Activated naive CD8-positive, alpha-beta T cell treated with anti-CD3 and anti-CD28 coated beads, Interleukin-2, amount 50 U/mL, for 16 hours (primary cell): ENCODE measurements around the gene HP1BP3.

Source experiments
- DNase-seq: peaks from one replicate; pipeline ENCODE4 v3.0.0-alpha.2; 2020; ENCODE audit warnings: low read depth, low spot score

Gene HP1BP3

GRCh38 chr1:20712215-20712577 lies 74.9 kb downstream of the HP1BP3 start:
- no peak for DNase-seq

DNA sequence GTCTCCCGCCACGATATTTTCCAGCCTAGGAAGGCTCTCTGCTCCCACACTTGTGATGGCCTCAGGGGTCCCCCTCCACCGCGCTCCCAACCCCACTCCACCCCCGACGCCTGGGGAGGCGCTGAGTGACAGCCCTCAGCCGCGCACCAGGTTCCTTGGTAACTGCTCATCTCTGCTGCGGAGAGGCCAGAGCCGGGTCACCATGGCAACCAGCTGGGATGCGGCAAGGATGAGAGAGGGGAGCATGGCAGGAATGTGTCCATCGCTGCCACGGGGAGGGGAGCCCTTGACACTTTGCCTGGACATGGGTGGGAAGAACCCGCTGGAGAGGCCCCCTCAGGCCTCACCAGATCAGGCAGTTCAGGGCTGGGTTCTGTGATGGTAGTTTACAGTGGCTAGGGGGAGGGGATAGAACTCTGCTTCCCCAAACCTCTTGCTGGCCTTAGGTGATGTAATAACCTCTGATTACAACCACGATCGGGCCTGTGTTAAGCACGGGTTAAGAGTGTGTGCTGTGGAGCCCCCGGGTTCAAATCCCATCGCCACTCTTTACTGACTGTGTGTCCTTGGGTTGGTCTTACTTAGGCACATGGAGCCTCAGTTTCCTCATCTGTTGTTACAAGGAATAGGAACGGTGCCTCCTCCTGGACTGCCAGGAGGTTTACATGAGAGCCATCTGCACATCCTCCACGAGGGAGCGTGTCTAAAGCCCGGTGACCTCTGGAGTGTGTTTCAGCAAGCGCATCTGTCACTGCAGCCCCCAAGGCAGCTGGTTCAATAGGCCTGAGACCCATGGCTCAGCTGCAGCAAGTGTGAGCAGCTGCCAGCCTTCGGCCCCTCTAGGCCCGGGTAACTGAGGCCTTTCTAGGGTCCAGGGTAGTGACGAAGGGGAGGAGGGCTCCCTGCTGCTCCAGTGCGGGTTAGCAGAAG lies 75.6 kb downstream of the HP1BP3 start:
- no peak for DNase-seq

- no peak for DNase-seq
Measured at GRCh38 chr1:20710469-20711284, 76.4 kb downstream of the HP1BP3 start.

DNA sequence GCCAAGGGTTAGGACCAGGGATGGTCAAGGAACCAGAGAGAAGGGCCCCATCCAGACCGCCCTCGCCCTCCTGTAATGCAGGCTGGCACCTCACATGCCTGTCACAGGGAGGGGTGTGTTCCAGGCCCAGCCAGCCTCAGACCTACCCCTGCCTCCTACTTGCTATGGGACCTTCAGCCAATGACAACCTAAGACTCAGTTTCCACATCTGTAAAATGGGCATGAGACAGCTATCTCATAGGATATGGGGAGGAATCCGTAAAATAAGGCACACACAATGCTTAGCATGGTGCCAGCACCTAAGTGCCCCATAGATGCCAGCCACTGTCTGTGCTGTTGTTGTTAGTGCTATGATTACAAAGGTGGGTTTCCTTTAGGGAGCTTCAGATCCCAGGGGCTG lies 77.2 kb downstream of the HP1BP3 start:
- DNase-seq, result no peak

DNA sequence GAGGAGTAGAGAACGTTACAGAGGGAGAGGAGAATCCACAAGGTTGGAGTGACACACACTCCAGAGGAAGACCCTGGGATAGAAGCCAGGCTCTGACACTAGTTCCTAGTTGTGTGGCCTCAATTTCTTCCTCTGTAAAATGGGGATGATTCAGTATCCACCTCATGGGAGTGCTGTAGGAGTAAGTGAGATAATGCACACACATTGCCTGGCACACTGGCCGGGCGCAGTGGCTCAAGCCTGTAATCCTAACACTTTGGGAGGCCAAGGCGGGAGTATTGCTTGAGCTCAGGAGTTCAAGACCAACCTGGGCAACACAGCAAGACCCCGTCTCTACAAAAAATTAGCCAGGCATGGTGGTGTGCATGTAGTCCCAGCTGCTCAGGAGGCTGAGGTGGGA lies 78.2 kb downstream of the HP1BP3 start:
- no peak for DNase-seq

DNA sequence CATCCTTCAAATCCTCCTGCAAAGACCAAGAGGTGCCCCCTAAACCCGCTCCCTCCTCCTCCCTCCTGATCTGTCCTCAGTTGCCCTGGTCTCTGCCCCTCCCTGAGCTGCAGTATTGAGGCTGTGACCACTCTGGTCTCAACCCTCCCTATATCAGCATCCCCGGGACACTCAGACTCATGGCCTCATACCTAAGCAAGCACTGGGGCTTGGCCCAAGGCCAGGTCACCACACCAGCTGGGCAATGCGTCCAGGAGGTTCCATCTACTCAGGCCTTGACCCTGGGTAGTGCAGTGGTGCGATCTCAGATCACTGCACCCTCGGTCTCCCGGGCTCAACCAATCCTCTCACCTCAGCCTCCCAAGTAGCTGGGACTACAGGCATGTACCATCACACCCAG lies 79.0 kb downstream of the HP1BP3 start:
- no peak for DNase-seq

DNA sequence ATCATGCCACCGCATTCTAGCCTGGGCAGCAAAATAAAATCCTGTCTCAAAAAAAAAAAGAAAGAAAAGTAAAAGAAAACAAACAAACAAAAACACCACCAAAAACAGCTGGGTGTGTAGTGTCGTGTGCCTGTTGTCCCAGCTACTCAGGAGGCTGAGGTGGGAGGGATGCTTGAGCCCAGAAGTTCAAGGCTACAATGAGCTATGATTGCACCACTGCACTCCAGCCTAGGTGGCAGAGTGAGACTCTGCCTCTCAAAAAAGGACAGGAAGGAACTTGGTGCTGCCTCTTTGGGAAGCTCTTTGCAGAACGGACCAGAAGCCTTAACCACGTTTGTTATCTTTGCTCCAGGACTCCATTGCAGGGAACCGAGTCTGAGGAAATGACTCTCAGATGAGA lies 80.3 kb downstream of the HP1BP3 start:
- no peak for DNase-seq

GRCh38 chr1:20705203-20705755 lies 81.8 kb downstream of the HP1BP3 start:
- DNase-seq, result no peak

DNA sequence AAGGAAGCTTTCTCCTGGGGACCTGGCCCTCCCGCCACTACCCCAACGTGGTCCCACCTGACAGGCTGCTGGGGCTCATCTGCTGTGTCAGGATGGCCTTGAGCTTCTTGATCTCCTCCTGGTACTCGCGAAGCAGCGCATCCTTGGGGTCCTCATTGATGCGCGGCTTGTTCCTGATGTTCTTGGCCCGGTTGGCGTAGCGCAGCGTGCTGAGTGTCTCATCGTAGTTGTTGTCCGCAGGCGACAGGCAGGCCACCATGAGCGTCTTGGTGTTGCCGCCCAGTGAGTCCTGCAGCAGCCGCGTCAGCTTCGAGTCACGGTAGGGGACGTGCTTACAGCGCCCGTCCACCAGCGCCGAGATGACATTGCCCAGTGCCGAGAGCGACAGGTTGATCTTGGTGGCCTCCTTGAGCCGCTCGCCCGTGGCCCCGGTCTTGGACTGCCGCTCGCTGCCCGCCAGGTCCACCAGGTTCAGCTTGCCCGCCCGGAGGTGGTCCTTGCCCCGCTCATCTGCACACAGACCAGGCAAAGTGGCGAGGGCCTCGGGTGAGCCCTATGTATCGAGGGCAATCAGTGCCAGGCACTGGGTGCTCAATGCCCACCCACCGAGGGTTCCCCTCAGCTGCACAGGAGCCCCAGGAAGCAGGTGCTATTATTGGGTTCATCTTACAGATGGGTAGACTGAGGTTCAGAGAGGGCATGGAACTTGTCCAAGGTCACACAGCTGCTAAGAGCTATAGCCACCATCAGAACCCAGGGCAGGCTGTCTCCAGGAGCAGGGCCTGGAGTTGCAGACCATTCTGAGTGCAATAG lies 82.5 kb downstream of the HP1BP3 start:
- no peak for DNase-seq

- DNase-seq, result no peak
Measured at GRCh38 chr1:20703124-20703756, 83.9 kb downstream of the HP1BP3 start.

DNA sequence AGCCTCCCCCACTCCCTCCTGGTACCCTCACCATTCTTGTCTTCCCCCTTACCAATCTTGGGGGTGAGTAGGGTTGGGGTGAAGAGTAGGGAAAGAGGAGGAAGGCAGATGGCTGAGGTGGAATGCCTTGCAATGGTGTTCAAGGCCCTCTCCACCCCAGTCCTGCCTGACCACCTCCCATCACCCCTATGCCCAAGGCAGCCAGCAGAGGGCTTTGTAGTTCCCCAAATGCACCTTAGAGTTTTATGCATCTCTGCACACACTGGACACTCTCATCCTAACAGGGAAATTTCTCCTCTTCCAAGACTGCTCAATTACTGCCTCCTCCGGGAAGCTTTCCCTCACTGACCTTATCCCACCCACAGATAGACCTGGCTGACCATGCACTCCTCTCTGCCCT lies 84.7 kb downstream of the HP1BP3 start:
- no peak for DNase-seq

DNA sequence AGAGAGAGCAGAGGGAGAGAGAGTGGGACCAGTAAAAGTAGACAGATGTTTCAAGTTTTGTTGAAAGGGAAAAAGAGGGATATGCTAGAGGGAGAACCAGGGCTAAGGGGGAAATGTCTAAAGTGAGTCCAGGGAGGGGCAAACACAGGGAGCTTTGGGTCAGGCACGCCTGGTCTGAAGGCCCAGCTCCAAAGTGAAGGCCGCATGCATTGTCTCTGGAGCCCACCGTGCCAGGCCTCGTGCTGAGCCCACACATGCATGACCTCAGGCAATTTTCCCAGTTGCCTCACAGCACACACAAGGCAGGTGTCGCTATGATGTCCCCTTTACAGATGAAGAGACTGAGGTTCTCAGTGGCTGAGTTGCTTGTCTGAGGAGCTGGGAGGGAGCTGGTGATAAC lies 85.3 kb downstream of the HP1BP3 start:
- DNase-seq, result no peak

GRCh38 chr1:20701446-20701845 lies 85.7 kb downstream of the HP1BP3 start:
- no peak for DNase-seq

GRCh38 chr1:20700636-20701215 lies 86.4 kb downstream of the HP1BP3 start:
- DNase-seq, result no peak

DNA sequence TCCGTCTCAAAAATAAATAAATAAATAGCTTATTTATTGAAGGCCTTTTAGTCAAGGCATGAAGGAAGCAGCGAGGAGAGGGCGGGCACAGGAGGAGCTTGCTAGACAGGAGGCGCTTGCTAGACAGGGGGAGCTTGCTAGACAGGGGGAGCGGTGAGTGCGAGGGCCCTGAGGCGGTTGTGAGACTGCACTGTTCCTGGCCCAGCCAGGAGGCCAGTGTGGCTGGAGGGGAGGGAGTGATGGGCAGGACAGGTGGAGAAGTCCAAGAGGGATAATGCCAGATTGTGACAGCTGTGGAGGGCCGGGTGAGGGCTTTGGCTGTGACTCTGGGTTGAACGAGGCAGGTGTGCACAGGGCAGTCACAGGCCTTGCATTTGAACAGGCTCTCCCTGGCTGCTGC lies 87.5 kb downstream of the HP1BP3 start:
- DNase-seq, result no peak

DNA sequence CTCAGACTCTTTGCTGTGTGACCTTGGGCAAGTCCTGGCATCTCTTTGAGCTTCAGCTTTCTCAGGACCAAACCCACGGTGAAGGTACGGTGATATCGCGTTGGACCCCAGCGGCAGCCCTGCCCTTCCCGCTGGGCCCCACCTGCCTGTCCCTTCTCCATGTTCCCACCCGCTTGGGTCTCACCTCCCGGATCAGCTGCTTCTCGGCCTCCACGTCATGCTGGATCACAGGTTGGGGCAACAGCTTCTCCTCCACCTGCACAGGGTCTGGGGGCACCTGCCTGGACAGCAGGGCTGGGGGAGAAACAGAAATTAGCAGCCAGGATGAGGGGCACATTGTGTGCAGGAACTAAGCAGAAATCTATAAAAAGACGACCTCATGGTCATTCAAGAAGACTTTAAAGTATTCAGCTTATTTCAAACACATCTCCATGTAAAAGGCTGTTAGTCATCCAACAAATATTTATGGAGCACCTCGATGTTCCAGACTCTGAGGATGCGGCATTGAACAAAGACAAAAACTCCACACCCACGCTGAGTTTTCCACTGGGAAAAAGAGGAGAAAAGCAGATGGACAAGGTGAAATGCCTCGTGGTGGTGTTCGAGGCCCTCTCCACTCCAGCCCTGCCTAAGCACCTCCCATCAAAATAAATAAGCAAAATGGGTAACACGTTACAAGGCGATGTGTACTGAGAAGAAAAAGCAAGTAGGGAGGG lies 88.8 kb downstream of the HP1BP3 start:
- no peak for DNase-seq

DNA sequence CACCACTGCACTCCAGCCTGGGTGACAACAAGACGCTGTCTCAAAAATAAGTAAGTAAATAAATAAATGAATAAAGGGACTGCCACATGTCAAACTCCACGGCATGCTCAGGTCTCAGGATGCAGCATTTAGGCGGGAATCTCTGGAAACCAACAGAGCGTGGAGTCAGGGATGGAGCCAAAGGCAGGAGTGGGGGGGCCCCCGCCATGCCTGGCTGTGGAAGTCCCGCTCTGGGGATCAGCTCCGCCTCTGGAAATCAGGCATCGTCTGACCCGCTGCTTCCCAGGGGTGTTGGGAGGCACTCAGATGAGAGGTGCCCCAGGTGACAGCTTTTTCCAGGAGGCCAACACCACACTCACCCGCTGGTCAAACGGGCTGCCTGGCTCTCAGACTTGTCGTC lies 89.5 kb downstream of the HP1BP3 start:
- DNase-seq, result no peak

- DNase-seq, result peak; percentile 41
Measured at GRCh38 chr1:20696397-20697333, 90.4 kb downstream of the HP1BP3 start.

GRCh38 chr1:20695515-20695914 lies 91.6 kb downstream of the HP1BP3 start:
- no peak for DNase-seq
